AG04450 (cell line): Measurements from ENCODE around the gene RUFY1. TPM values are rescaled to one million over a fixed set of nuclear protein-coding genes. Genes with fewer than 3 reads are reported as not detected.
"Not testable (repeated sequence)": the region's sequence is repeated elsewhere in the genome, so short reads cannot be mapped to it uniquely, and the experiment has no call there.

Experiments used
- CTCF ChIA-PET: fragments of 300-600, 350-600 bp; formaldehyde crosslinking; extraction: SDS; loops from one replicate; lab custom pipeline; 2022; ENCODE audit warnings: antibody characterized with exemption, inconsistent platforms; lab: Charles Lee
- POLR2A ChIA-PET: fragments of 350-600 bp; formaldehyde crosslinking; extraction: SDS; loops from one replicate; lab custom pipeline; 2021; ENCODE audit warnings: antibody characterized with exemption, inconsistent platforms; lab: Yijun Ruan, JAX
- DNase-seq: peaks from one replicate; pipeline ENCODE4 v3.0.0-alpha.2; 2011; ENCODE audit warnings: low read depth, low spot score
- H3K27ac ChIP-seq: one replicate; pipeline ENCODE4 v1.5.1; 2012; ENCODE audit warnings: low read depth, low read length, control low read depth
- H3K27me3 ChIP-seq: one replicate; pipeline ENCODE4 v1.6.0; 2012; ENCODE audit warnings: low read length; ENCODE audit not compliant: control insufficient read depth, insufficient read depth
- H3K4me3 ChIP-seq: 2 replicates; pipeline ENCODE4 v1.5.1; 2011; ENCODE audit warnings: mild to moderate bottlenecking, low read depth, low read length, control low read depth
- H3K9me3 ChIP-seq: 2 replicates; pipeline ENCODE4 v1.5.1; 2012; ENCODE audit warnings: low read length; ENCODE audit not compliant: control insufficient read depth, insufficient read depth
- polyA plus RNA-seq: library from polyadenylated mRNA; depleted of rRNA; stranded (reverse); fragments of >200 nt; gene quantifications from 2 replicates; pipeline ENCODE4 v1.2.3, GENCODE V29; 2011
- TF ChIP-seq, protein P1 (sequence below): IDR thresholded peaks from 2 replicates; pipeline ENCODE4 v1.5.1; 2011; ENCODE audit warnings: low read depth, low read length, control low read depth, inconsistent platforms

The RUFY1 gene
- polyA plus RNA-seq, 1 experiment = 31.1 TPM

DNA sequence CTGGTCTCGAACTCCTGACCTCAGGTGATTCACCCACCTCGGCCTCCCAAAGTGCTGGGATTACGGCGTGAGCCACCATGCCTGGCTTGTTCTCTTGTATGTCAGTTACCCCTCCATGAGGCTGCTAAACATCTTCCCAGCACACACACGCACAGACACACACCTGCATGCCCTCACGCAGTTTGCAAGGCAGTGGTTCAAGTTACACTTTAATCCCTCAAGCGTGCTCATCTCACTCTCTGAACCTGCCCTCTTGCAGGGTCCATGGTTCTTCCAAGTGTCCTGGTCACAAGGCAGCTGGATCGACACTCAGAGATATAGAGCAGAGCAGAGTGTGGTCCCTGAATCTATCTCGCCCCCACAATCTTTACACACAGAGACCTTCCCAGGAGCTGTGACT is 34.1 kb upstream of the RUFY1 start:
- Histone ChIP-seq H3K9me3 (no peaks in the 10 kb centered on the region), H3K4me3 (no peak overlapping the region), H3K27ac (no peak overlapping the region), H3K27me3 (no peaks in the 10 kb centered on the region)
- DNase-seq = no peak
- ChIA-PET POLR2A (no interaction called here), CTCF (no interaction called here)
- TF ChIP-seq, protein P1, sequence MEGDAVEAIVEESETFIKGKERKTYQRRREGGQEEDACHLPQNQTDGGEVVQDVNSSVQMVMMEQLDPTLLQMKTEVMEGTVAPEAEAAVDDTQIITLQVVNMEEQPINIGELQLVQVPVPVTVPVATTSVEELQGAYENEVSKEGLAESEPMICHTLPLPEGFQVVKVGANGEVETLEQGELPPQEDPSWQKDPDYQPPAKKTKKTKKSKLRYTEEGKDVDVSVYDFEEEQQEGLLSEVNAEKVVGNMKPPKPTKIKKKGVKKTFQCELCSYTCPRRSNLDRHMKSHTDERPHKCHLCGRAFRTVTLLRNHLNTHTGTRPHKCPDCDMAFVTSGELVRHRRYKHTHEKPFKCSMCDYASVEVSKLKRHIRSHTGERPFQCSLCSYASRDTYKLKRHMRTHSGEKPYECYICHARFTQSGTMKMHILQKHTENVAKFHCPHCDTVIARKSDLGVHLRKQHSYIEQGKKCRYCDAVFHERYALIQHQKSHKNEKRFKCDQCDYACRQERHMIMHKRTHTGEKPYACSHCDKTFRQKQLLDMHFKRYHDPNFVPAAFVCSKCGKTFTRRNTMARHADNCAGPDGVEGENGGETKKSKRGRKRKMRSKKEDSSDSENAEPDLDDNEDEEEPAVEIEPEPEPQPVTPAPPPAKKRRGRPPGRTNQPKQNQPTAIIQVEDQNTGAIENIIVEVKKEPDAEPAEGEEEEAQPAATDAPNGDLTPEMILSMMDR = no peak

DNA sequence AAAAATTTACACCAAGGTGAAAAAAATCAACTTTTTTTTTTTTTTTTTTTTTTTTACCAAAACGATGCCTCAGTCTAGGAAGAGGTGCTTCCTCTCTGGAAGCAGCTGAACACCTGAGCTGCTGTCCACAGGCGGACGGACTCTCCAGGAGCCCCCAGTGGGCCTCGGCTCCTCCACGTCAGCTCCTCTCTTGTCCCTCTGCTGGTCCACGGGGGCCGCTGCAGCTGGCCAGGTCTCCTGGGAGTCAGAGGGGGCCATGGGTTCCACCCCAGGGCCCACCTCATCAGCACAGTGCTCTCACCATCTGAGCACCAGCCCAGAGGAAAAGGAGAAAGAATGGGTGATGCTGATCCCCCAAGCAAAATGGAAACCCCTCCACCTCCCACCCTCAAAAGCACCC is 32.6 kb upstream of the RUFY1 start:
- CTCF ChIA-PET, DNase-seq, H3K4me3 ChIP-seq, H3K27ac ChIP-seq, H3K9me3 ChIP-seq, H3K27me3 ChIP-seq: not testable (repeated sequence)
- POLR2A ChIA-PET = interaction anchor here (0.6 kb wide), 1 partner anchor 40 kb away, joined by 9 read pairs; no protein-coding TSS in a partner anchor

DNA sequence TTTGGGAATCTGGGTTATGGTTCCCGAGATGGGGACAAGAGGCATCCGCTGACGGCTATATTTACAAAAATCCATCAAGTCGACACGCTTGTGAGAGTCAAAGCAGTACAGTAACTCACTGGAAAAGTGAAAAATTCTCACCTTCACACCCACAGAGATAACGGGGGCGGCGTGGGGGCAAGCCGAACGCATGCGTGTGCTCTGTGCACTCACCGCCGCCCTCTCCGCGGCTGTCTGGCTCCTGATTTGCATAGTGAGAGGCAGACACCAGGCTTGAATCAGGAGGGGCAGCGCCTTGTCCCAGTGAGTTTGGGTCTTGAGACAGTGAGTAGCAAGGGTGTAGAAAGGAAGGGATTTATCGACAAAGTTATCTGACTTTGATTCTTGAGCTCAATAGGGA is 32.0 kb upstream of the RUFY1 start:
- H3K4me3 ChIP-seq, H3K27me3 ChIP-seq, POLR2A ChIA-PET, DNase-seq, H3K9me3 ChIP-seq, CTCF ChIA-PET, H3K27ac ChIP-seq: not testable (repeated sequence)

DNA sequence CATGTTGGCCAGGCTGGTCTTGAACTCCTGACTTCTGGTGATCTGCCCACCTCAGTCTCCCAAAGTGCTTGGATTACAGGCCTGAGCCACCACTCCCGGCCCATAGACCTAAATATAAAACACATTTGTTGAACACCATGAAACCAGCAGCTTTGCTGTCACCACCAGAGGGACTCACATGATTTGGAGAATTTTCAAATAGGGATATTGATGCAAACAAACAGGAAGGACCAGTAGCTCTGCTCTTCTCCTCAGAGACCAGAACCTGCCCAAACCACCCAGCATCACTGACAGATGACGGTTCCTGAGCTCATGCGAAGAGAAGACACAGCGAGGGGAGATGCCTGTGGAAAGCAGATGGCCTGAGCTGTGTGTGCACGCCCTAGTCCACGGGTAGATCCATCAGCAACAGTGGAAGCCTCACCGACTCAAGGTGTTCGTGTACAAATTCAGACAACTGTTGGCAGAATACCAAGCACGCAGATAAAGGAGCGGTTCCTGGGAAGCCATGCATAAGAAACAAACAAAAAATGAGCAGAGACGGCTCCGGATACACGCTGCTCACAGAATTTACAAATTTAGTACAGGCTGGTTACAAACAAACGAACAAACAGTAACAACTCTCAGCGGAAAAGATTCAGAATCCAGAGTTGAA is 30.8 kb upstream of the RUFY1 start:
- H3K9me3 ChIP-seq, H3K27me3 ChIP-seq, POLR2A ChIA-PET, H3K27ac ChIP-seq, DNase-seq, H3K4me3 ChIP-seq: not testable (repeated sequence)
- CTCF ChIA-PET = interaction anchor here (1.1 kb wide), 1 partner anchor 352 kb away, joined by 3 read pairs; no protein-coding TSS in a partner anchor

DNA sequence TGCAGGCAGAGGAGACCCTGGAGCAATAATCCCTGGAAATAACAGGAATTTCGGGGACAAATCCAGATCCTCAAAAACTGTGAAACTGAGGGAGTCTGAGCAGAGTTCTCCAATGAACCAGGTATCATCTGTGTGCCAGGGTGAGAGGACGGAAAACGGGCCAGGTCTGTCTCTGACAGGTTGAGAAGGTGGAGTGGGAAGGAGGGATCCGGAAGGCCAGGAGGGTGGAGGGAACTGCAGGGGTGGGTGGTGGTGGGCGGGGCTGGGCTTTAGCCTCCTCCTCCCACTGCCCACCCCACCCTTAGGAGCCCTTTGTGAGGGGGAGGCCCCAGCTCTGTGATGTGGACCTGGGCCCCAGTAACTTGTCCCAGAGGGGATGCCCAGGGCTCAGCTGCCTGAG is 28.2 kb upstream of the RUFY1 start:
- POLR2A ChIA-PET, H3K27ac ChIP-seq, CTCF ChIA-PET, H3K27me3 ChIP-seq, H3K9me3 ChIP-seq, H3K4me3 ChIP-seq, DNase-seq: not testable (repeated sequence)

DNA sequence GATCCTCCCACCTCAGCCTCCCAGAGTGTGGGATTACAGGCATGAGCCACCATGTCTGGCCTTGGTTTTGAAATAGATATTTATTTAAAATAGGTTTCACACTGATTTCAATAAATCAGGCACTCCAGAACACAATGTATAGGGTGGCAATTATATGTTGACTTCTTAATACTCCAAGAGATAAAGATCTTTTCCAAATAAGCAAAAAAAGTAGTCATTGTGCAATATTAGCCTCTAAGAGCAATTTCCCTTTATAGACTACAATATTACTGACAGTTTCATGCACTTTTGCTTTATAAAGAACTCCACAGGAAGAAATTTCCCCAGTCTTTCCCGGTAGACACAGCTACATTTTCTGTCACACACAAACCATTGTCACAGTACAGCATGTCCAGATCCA is 23.4 kb upstream of the RUFY1 start:
- Histone ChIP-seq H3K27ac (no peak overlapping the region), H3K4me3 (no peak overlapping the region), H3K9me3 (peaks cover 9% of the 10 kb centered on the region), H3K27me3 (no peaks in the 10 kb centered on the region)
- DNase-seq = no peak
- CTCF ChIA-PET = no interaction called here
- TF ChIP-seq, protein P1 = no peak
- POLR2A ChIA-PET = no interaction called here
